D721Med (cell line): ENCODE data around the gene SAXO1.
"Not testable (repeated sequence)": the region's sequence is repeated elsewhere in the genome, so short reads cannot be mapped to it uniquely, and the experiment has no call there.

Experiments
- DNase-seq: peaks from one replicate; pipeline ENCODE4 v3.0.0; 2011; ENCODE audit warnings: low spot score; ENCODE audit not compliant: insufficient read length
- FAIRE-seq: peaks from 2 replicates; lab custom pipeline; 2011; peaks lifted over from hg19 to GRCh38; lab: Jason Lieb, UNC
- CTCF ChIP-seq: IDR thresholded peaks from 2 replicates; pipeline ENCODE4 v1.5.1; 2012; ENCODE audit warnings: mild to moderate bottlenecking, control low read depth; ENCODE audit not compliant: insufficient read depth; ENCODE audit errors: missing control alignments

Gene SAXO1

GRCh38 chr9:18941060-18941740 lies 91.8 kb downstream of the SAXO1 start:
- DNase-seq (no peak), FAIRE-seq (no peak)
- TF ChIP-seq CTCF, result no peak

GRCh38 chr9:18939943-18940342 lies 93.1 kb downstream of the SAXO1 start:
- TF ChIP-seq CTCF, result no peak
- DNase-seq, result no peak
- FAIRE-seq, result no peak

- no peak for TF ChIP-seq CTCF
- DNase-seq, result no peak
- FAIRE-seq, result no peak
Measured at GRCh38 chr9:18936094-18936871, 96.7 kb downstream of the SAXO1 start.

GRCh38 chr9:18935541-18935940 lies 97.5 kb downstream of the SAXO1 start:
- FAIRE-seq (no peak), DNase-seq (no peak)
- no peak for TF ChIP-seq CTCF

GRCh38 chr9:18930611-18931010 lies 102.4 kb downstream of the SAXO1 start:
- FAIRE-seq, result not testable (repeated sequence)

GRCh38 chr9:18928711-18929110 lies 104.3 kb downstream of the SAXO1 start:
- DNase-seq, result no peak
- no peak for FAIRE-seq
- no peak for TF ChIP-seq CTCF

More at GRCh38 chr9:18930611-18931010, 102.4 kb downstream of the SAXO1 start:
- not testable (repeated sequence) for DNase-seq

GRCh38 chr9:18926513-18926912 lies 106.5 kb downstream of the SAXO1 start:
- no peak for TF ChIP-seq CTCF
- no peak for FAIRE-seq
- DNase-seq, result no peak
